ENCODE measurements around the gene ACTL6A. TPM values are rescaled to one million over a fixed set of nuclear protein-coding genes. Genes with fewer than 3 reads are reported as not detected.
A peak's percentile ranks its signal among the peaks of the same experiment; 100 is the strongest.

ACTL6A gene
- total RNA-seq, 2 experiments from 2014 or later, result 80.1 to 92.7 TPM

- DNase-seq, result peak; percentile 96
- H3K4me1 Mint-ChIP-seq, result peaks cover 42% of the 10 kb centered on the region
- peak within 1 kb of the TSS; percentile 100 for H3K27ac Mint-ChIP-seq
These were observed 41.8 kb downstream of the ACTL6A start, which contains the start of the genes MRPL47 and NDUFB5 for GRCh38 chr3:179604321-179605078. Gene MRPL47 (minus strand): TSS chr3:179604638. CDS start chr3:179604624, 14 bp downstream. Gene NDUFB5 (plus strand): TSS chr3:179604794. CDS start chr3:179604816, 22 bp downstream.

GRCh38 chr3:179606534-179607085, 43.9 kb downstream of the ACTL6A start:
- Mint-ChIP-seq H3K9me3 (ENCODE audit: low read depth) (no peaks in the 10 kb centered on the region), H3K36me3 (peaks cover 15% of the 10 kb centered on the region), H3K27ac (peak overlapping the region; percentile 39), H3K4me1 (peaks cover 54% of the 10 kb centered on the region), H3K27me3 (no peaks in the 10 kb centered on the region), H3K4me3 (no peak overlapping the region)
- CTCF ChIA-PET, result interaction anchor here (0.7 kb wide), 1 partner anchor 43 kb away, joined by 3 read pairs; no protein-coding TSS in a partner anchor
- DNase-seq, result no peak
- ATAC-seq, result no peak

More at GRCh38 chr3:179604321-179605078, 41.8 kb downstream of the ACTL6A start, which contains the start of the genes MRPL47 and NDUFB5:
- CTCF ChIA-PET, result interaction anchor here (1.0 to 2.0 kb wide), 3 partner anchors 11 to 48 kb away, joined by 4 to 8 read pairs (median 8); partner anchors contain the start of gene USP13
- Mint-ChIP-seq H3K36me3 (peaks cover 11% of the 10 kb centered on the region), H3K27me3 (no peaks in the 10 kb centered on the region), H3K9me3 (ENCODE audit: low read depth) (no peaks in the 10 kb centered on the region), H3K4me3 (peak within 1 kb of the TSS; percentile 99)
- ATAC-seq, result peak; percentile 90

GRCh38 chr3:179608931-179609720, 46.4 kb downstream of the ACTL6A start:
- peak; percentile 53 for DNase-seq
- peaks cover 15% of the 10 kb centered on the region for H3K36me3 Mint-ChIP-seq
- H3K27me3 Mint-ChIP-seq, result no peaks in the 10 kb centered on the region
- peak overlapping the region; percentile 73 for H3K4me3 Mint-ChIP-seq
- H3K27ac Mint-ChIP-seq, result peak overlapping the region; percentile 97
- CTCF ChIA-PET, result interaction anchor here (0.7 to 1.4 kb wide), 3 partner anchors 41 to 90 kb away, joined by 3 to 5 read pairs (median 4); no protein-coding TSS in a partner anchor
- ATAC-seq, result peak; percentile 67
- peaks cover 55% of the 10 kb centered on the region for H3K4me1 Mint-ChIP-seq
- no peaks in the 10 kb centered on the region for H3K9me3 Mint-ChIP-seq (ENCODE audit: low read depth)

- DNase-seq (no peak), ATAC-seq (no peak)
- H3K4me1 Mint-ChIP-seq, result peaks cover 53% of the 10 kb centered on the region
These were observed 47.3 kb downstream of the ACTL6A start for GRCh38 chr3:179610066-179610465.

GRCh38 chr3:179613807-179614206, 51.1 kb downstream of the ACTL6A start:
- Mint-ChIP-seq H3K27ac (no peak overlapping the region), H3K4me1 (peaks cover 28% of the 10 kb centered on the region), H3K27me3 (no peaks in the 10 kb centered on the region), H3K4me3 (no peak overlapping the region), H3K9me3 (ENCODE audit: low read depth) (no peaks in the 10 kb centered on the region), H3K36me3 (peaks cover 26% of the 10 kb centered on the region)
- no peak for DNase-seq
- ATAC-seq, result no peak
- CTCF ChIA-PET, result no interaction called here

More at GRCh38 chr3:179610066-179610465, 47.3 kb downstream of the ACTL6A start:
- CTCF ChIA-PET, result interaction anchor here (0.7 to 0.8 kb wide), 2 partner anchors 39 to 91 kb away, joined by 3 read pairs; no protein-coding TSS in a partner anchor
- H3K27me3 Mint-ChIP-seq, result no peaks in the 10 kb centered on the region
- H3K36me3 Mint-ChIP-seq, result peaks cover 15% of the 10 kb centered on the region
- peak overlapping the region; percentile 68 for H3K27ac Mint-ChIP-seq
- H3K4me3 Mint-ChIP-seq, result no peak overlapping the region
- H3K9me3 Mint-ChIP-seq (ENCODE audit: low read depth), result no peaks in the 10 kb centered on the region

GRCh38 chr3:179615458-179616173, 52.9 kb downstream of the ACTL6A start:
- CTCF ChIA-PET, result interaction anchor here (1.8 kb wide), 1 partner anchor 34 kb away, joined by 9 read pairs; no protein-coding TSS in a partner anchor
- ATAC-seq, result no peak
- no peak overlapping the region for H3K4me3 Mint-ChIP-seq
- H3K4me1 Mint-ChIP-seq, result peaks cover 13% of the 10 kb centered on the region
- peaks cover 38% of the 10 kb centered on the region for H3K36me3 Mint-ChIP-seq
- no peak for DNase-seq
- H3K9me3 Mint-ChIP-seq (ENCODE audit: low read depth), result no peaks in the 10 kb centered on the region
- H3K27ac Mint-ChIP-seq, result no peak overlapping the region
- no peaks in the 10 kb centered on the region for H3K27me3 Mint-ChIP-seq

- no peak overlapping the region for H3K27ac Mint-ChIP-seq
- ATAC-seq, result no peak
- no peaks in the 10 kb centered on the region for H3K27me3 Mint-ChIP-seq
- H3K4me1 Mint-ChIP-seq, result no peaks in the 10 kb centered on the region
- CTCF ChIA-PET, result no interaction called here
- H3K36me3 Mint-ChIP-seq, result peaks cover 62% of the 10 kb centered on the region
- no peak overlapping the region for H3K4me3 Mint-ChIP-seq
- no peak for DNase-seq
- H3K9me3 Mint-ChIP-seq (ENCODE audit: low read depth), result no peaks in the 10 kb centered on the region
These were observed 59.3 kb downstream of the ACTL6A start for GRCh38 chr3:179622023-179622422.

GRCh38 chr3:179624451-179624850, 61.7 kb downstream of the ACTL6A start:
- H3K4me1 Mint-ChIP-seq, result no peaks in the 10 kb centered on the region
- ATAC-seq (no peak), DNase-seq (no peak)
- H3K27me3 Mint-ChIP-seq, result no peaks in the 10 kb centered on the region
- no peak overlapping the region for H3K4me3 Mint-ChIP-seq
- peaks cover 45% of the 10 kb centered on the region for H3K36me3 Mint-ChIP-seq
- H3K27ac Mint-ChIP-seq, result no peak overlapping the region
- CTCF ChIA-PET, result no interaction called here
- no peaks in the 10 kb centered on the region for H3K9me3 Mint-ChIP-seq (ENCODE audit: low read depth)

- Mint-ChIP-seq H3K4me3 (no peak overlapping the region), H3K36me3 (peaks cover 1% of the 10 kb centered on the region)
- CTCF ChIA-PET, result no interaction called here
These were observed 68.2 kb downstream of the ACTL6A start for GRCh38 chr3:179630753-179631451.

More at GRCh38 chr3:179630753-179631451, 68.2 kb downstream of the ACTL6A start:
- Mint-ChIP-seq H3K27ac (no peak overlapping the region), H3K9me3 (ENCODE audit: low read depth) (no peaks in the 10 kb centered on the region), H3K27me3 (no peaks in the 10 kb centered on the region), H3K4me1 (no peaks in the 10 kb centered on the region)
- DNase-seq (no peak), ATAC-seq (no peak)

Other genes starting within 250 kb of the ACTL6A start
- gene ZNF639, start 239.9 kb upstream of the ACTL6A start, total RNA-seq, result 10 to 100 TPM; 30.1 to 32.2 TPM
- 10 to 100 TPM; 27.2 to 28.5 TPM for gene MFN1, start 215.2 kb upstream of the ACTL6A start, total RNA-seq
- gene GNB4, start 111.5 kb upstream of the ACTL6A start, total RNA-seq, result 10 to 100 TPM in 1 of 2 experiments, 1 to 10 TPM in 1; 7.5 to 13.8 TPM
- gene MRPL47, start 41.7 kb downstream of the ACTL6A start, total RNA-seq, result 10 to 100 TPM; 29.7 to 49.8 TPM
- gene NDUFB5, start 41.9 kb downstream of the ACTL6A start, total RNA-seq, result 10 to 100 TPM; 83.1 to 97.3 TPM
- gene USP13, start 90.1 kb downstream of the ACTL6A start, total RNA-seq, result 10 to 100 TPM in 1 of 2 experiments, 1 to 10 TPM in 1; 9.5 to 13.3 TPM

Measured in activated CD8-positive, alpha-beta memory T cell treated with anti-CD3 and anti-CD28 coated beads, Interleukin-2, amount 10 ng/mL, durations not matched to agents 7 days and 5 days (primary cell).